GM21723 (cell line): ENCODE measurements around the gene ZC3HAV1.
"Not testable (repeated sequence)": the region's sequence is repeated elsewhere in the genome, so short reads cannot be mapped to it uniquely, and the experiment has no call there.

ENCODE experiments used
- ATAC-seq: cut with Tn5 transposase; IDR thresholded peaks from one replicate; pipeline ENCODE4 v1.9.1; 2021; ENCODE audit warnings: mild to moderate bottlenecking, moderate library complexity; ENCODE audit not compliant: unreplicated experiment

ZC3HAV1 gene

GRCh38 chr7:139109188-139109982, at the start of gene ZC3HAV1:
ZC3HAV1 (minus strand) TSS chr7:139109720; CDS start chr7:139109331, 389 bp downstream.
- peak; percentile 74 for ATAC-seq

GRCh38 chr7:139153832-139154231, 44.3 kb upstream of the ZC3HAV1 start:
- ATAC-seq: no peak

GRCh38 chr7:139152149-139152548, 42.6 kb upstream of the ZC3HAV1 start:
- no peak for ATAC-seq

GRCh38 chr7:139139150-139139549, 29.6 kb upstream of the ZC3HAV1 start:
- ATAC-seq: no peak

GRCh38 chr7:139133335-139134139, 24.0 kb upstream of the ZC3HAV1 start:
- peak; percentile 98 for ATAC-seq

GRCh38 chr7:139132887-139133286, 23.4 kb upstream of the ZC3HAV1 start:
- no peak for ATAC-seq

GRCh38 chr7:139131601-139132041, 22.1 kb upstream of the ZC3HAV1 start:
- no peak for ATAC-seq

- not testable (repeated sequence) for ATAC-seq
These were observed 20.3 kb upstream of the ZC3HAV1 start for GRCh38 chr7:139129814-139130213.

GRCh38 chr7:139127648-139128047, 18.1 kb upstream of the ZC3HAV1 start:
- ATAC-seq: peak; percentile 41

- no peak for ATAC-seq
These were observed 16.1 kb upstream of the ZC3HAV1 start for GRCh38 chr7:139125657-139126056.

- not testable (repeated sequence) for ATAC-seq
These were observed 15.5 kb upstream of the ZC3HAV1 start for GRCh38 chr7:139124995-139125394.

GRCh38 chr7:139124084-139124914, 14.8 kb upstream of the ZC3HAV1 start:
- peak; percentile 79 for ATAC-seq

- ATAC-seq: no peak
These were observed 9.9 kb upstream of the ZC3HAV1 start for GRCh38 chr7:139119486-139119849.

- peak; percentile 87 for ATAC-seq
These were observed 9.4 kb upstream of the ZC3HAV1 start for GRCh38 chr7:139118805-139119485.

- peak; percentile 71 for ATAC-seq
These were observed 8.8 kb upstream of the ZC3HAV1 start for GRCh38 chr7:139118234-139118804.

- no peak for ATAC-seq
These were observed 8.2 kb upstream of the ZC3HAV1 start for GRCh38 chr7:139117599-139118233.

GRCh38 chr7:139116999-139117398, 7.5 kb upstream of the ZC3HAV1 start:
- ATAC-seq: no peak

GRCh38 chr7:139115104-139115503, 5.6 kb upstream of the ZC3HAV1 start:
- ATAC-seq: no peak

- ATAC-seq: no peak
These were observed 5.1 kb upstream of the ZC3HAV1 start for GRCh38 chr7:139114585-139114984.

- no peak for ATAC-seq
These were observed 4.5 kb upstream of the ZC3HAV1 start for GRCh38 chr7:139114018-139114417.
